ENCODE measurements around the gene PTPRR.

DNA sequence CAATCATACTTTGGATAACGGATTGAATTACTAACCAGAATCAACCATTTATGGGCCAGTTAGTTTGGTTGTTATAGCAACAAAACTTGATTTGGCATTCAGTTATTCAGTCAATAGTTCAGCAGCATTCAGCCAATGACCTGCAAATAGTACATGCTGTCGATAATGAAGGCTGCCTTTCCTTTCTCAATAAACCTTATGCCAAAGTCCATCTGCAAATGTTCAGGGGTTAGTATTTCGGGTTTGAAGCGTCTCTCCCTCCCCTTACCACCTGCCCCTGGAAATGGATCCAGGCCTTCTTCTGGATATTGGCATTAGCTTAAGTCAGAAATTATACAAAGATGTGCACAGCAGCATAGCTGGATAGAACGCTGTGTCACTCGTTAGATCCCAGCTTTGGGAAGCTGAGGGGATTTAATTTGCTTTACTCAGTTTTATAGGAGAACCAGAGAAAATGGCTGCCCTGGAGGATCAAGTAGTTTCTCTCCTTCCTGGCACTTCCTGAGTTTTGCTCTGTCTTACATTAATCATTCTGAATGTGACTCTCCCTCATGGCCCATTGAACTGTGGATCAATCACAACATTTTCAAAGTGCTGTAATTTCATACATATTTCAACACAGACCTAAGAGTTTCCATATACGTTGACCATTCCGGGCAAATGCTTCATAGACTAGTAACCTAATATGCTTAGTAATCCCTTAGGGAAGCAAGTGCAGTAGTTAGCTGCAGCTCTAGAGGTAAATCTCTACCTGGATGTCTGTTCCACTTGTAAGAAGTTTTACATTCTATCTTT is 46.7 kb upstream of the PTPRR start:
- TF ChIP-seq ZC3H10 (CRISPR knock-in tag; IDR thresholded peaks at IDR 0.05) = no peak
- TF ChIP-seq ZFP30 (CRISPR knock-in tag; IDR thresholded peaks at IDR 0.05) = no peak
- TF ChIP-seq, protein P1, sequence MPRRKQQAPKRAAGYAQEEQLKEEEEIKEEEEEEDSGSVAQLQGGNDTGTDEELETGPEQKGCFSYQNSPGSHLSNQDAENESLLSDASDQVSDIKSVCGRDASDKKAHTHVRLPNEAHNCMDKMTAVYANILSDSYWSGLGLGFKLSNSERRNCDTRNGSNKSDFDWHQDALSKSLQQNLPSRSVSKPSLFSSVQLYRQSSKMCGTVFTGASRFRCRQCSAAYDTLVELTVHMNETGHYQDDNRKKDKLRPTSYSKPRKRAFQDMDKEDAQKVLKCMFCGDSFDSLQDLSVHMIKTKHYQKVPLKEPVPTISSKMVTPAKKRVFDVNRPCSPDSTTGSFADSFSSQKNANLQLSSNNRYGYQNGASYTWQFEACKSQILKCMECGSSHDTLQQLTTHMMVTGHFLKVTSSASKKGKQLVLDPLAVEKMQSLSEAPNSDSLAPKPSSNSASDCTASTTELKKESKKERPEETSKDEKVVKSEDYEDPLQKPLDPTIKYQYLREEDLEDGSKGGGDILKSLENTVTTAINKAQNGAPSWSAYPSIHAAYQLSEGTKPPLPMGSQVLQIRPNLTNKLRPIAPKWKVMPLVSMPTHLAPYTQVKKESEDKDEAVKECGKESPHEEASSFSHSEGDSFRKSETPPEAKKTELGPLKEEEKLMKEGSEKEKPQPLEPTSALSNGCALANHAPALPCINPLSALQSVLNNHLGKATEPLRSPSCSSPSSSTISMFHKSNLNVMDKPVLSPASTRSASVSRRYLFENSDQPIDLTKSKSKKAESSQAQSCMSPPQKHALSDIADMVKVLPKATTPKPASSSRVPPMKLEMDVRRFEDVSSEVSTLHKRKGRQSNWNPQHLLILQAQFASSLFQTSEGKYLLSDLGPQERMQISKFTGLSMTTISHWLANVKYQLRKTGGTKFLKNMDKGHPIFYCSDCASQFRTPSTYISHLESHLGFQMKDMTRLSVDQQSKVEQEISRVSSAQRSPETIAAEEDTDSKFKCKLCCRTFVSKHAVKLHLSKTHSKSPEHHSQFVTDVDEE (CRISPR knock-in tag; IDR thresholded peaks at IDR 0.05) = no peak
- no peak for TF ChIP-seq ARNTL (CRISPR knock-in tag; IDR thresholded peaks at IDR 0.05; ENCODE audit: borderline replicate concordance, low read depth)
- no peak for TF ChIP-seq SNAI2 (CRISPR knock-in tag; IDR thresholded peaks at IDR 0.05)
- no peak for TF ChIP-seq TOX (CRISPR knock-in tag; IDR thresholded peaks at IDR 0.05; ENCODE audit: borderline replicate concordance)
- TF ChIP-seq ZNF70 (CRISPR knock-in tag; IDR thresholded peaks at IDR 0.05) = no peak
- TF ChIP-seq ZNF8 (CRISPR knock-in tag; IDR thresholded peaks at IDR 0.05) = no peak
- TF ChIP-seq, protein P2, sequence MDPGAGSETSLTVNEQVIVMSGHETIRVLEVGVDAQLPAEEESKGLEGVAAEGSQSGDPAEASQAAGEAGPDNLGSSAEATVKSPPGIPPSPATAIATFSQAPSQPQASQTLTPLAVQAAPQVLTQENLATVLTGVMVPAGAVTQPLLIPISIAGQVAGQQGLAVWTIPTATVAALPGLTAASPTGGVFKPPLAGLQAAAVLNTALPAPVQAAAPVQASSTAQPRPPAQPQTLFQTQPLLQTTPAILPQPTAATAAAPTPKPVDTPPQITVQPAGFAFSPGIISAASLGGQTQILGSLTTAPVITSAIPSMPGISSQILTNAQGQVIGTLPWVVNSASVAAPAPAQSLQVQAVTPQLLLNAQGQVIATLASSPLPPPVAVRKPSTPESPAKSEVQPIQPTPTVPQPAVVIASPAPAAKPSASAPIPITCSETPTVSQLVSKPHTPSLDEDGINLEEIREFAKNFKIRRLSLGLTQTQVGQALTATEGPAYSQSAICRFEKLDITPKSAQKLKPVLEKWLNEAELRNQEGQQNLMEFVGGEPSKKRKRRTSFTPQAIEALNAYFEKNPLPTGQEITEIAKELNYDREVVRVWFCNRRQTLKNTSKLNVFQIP (CRISPR knock-in tag; IDR thresholded peaks at IDR 0.05; ENCODE audit: borderline replicate concordance, low read depth) = no peak

Data from SK-N-SH treated with all-trans-retinoic acid at 6 μM for 48 hours (cell line).